Upper lobe of right lung (tissue), 1 donor: ENCODE measurements around the gene VHLL. TPM values are rescaled to one million over a fixed set of nuclear protein-coding genes. Genes with fewer than 3 reads are reported as not detected.

Source experiments
- ATAC-seq: fragments of 200-7000 bp; cut with Tn5 transposase; one replicate; pipeline ENCODE4 v1.9.1; 2020; ENCODE audit warnings: mild to moderate bottlenecking, moderate library complexity
- DNase-seq: peaks from one replicate; pipeline ENCODE4 v3.0.0-alpha.2; 2020
- H3K27ac ChIP-seq: fragments of 200-600 bp; one replicate; pipeline ENCODE4 v1.8.0; 2022
- H3K27me3 ChIP-seq: fragments of 200-600 bp; one replicate; pipeline ENCODE4 v1.8.0; 2022; ENCODE audit warnings: mild to moderate bottlenecking
- H3K36me3 ChIP-seq: fragments of 200-600 bp; one replicate; pipeline ENCODE4 v1.8.0; 2022
- H3K4me1 ChIP-seq: fragments of 200-600 bp; one replicate; pipeline ENCODE4 v1.8.0; 2022
- H3K4me3 ChIP-seq: fragments of 200-600 bp; one replicate; pipeline ENCODE4 v1.8.0; 2022; ENCODE audit warnings: mild to moderate bottlenecking
- H3K9me3 ChIP-seq: fragments of 200-600 bp; one replicate; pipeline ENCODE4 v1.8.0; 2022
- intact Hi-C: fragments of 100-400 bp; cut with DNase I; formaldehyde crosslinking; loops from one replicate; pipeline ENCODE4 v1.11.0; 2022
- total RNA-seq: library from RNA; stranded (reverse); fragmentation: NEBNext Ultra II Directional; extraction: Animal tissue kit (Norgen Biotek cat#: 25700); gene quantifications from one replicate; pipeline ENCODE4 v1.2.1, GENCODE V29; 2021
- TF ChIP-seq, protein P1 (sequence below): fragments of 200-600 bp; IDR thresholded peaks from one replicate; pipeline ENCODE4 v1.8.0; 2022; ENCODE audit warnings: antibody characterized with exemption
- donor health status: DM: no; HTN: yes; CAD: no; lungs with severe emphysema.

The VHLL gene
- total RNA-seq, 1 donor from 2014 or later = not detected

DNA sequence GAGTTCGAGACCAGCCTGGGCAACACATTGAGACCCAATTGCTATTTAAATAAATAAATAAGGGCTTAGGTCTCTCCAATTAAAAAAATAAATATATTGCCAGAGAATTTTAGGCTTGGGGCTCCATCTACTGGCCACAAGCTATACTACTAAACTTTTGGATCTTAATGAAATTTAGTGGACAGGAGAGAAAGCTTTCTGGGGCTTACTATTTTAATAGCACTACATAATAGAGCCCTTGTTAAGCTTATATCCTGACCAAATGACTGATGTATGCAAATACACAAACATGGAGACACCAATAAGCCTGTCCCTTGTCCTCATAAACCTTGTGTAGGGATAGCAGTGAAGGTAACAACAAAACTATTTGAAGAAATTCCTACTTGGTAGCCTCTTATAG lies 20.6 kb upstream of the VHLL start:
- peaks cover 100% of the 10 kb centered on the region for H3K36me3 ChIP-seq
- TF ChIP-seq, protein P1, sequence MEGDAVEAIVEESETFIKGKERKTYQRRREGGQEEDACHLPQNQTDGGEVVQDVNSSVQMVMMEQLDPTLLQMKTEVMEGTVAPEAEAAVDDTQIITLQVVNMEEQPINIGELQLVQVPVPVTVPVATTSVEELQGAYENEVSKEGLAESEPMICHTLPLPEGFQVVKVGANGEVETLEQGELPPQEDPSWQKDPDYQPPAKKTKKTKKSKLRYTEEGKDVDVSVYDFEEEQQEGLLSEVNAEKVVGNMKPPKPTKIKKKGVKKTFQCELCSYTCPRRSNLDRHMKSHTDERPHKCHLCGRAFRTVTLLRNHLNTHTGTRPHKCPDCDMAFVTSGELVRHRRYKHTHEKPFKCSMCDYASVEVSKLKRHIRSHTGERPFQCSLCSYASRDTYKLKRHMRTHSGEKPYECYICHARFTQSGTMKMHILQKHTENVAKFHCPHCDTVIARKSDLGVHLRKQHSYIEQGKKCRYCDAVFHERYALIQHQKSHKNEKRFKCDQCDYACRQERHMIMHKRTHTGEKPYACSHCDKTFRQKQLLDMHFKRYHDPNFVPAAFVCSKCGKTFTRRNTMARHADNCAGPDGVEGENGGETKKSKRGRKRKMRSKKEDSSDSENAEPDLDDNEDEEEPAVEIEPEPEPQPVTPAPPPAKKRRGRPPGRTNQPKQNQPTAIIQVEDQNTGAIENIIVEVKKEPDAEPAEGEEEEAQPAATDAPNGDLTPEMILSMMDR = peak; percentile 54

DNA sequence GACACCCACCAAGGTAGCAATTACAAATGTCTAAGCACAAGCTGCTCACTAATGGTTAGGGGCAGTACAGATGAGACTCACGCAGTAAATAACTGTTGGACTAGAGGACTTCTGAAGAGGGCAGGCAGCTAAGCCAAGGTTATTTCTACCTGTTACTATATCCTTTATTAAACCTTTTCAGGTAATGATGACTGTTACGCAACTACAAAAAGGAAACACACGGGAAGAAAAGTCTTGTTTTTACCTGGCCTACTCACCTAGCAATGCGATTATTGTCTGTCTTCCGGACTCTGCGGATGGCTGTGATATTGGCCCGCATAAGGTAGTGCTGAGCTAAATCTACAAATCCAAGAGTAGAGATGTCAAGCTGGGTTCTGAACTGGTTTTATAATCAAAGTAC lies 17.8 kb upstream of the VHLL start:
- ATAC-seq = no peak
- Histone ChIP-seq H3K27ac (no peak overlapping the region), H3K27me3 (no peaks in the 10 kb centered on the region), H3K4me3 (no peak overlapping the region), H3K9me3 (no peaks in the 10 kb centered on the region), H3K4me1 (no peaks in the 10 kb centered on the region), H3K36me3 (peaks cover 100% of the 10 kb centered on the region)
- TF ChIP-seq, protein P1 = no peak
- DNase-seq = no peak
- intact Hi-C loops = no loop called here

More for the DNA sequence above, 20.6 kb upstream of the VHLL start:
- Histone ChIP-seq H3K4me1 (no peaks in the 10 kb centered on the region), H3K9me3 (no peaks in the 10 kb centered on the region), H3K27ac (no peak overlapping the region), H3K27me3 (no peaks in the 10 kb centered on the region), H3K4me3 (no peak overlapping the region)
- ATAC-seq (no peak), DNase-seq (no peak)
- intact Hi-C loops = no loop called here

DNA sequence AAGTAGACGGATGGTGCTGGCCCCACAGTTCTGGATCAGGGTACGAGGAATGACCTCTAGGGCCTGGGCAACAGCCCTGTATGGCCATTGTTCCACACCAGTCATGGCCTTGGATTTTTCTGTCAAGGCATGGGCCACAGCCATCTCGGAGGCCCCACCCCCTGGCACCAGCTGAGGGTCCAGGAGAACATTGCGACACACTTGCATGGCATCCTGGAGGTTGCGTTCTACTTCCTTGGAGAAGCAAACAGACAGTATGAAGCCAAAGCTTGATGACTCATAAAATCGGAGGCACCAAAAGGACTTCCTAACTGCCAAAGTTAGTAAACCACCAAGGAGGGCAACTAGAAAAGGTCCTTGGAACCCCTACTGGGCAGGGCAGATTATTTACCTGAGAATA lies 11.9 kb upstream of the VHLL start:
- TF ChIP-seq, protein P1 = no peak
- Histone ChIP-seq H3K4me1 (no peaks in the 10 kb centered on the region), H3K27ac (no peak overlapping the region), H3K4me3 (no peak overlapping the region), H3K27me3 (no peaks in the 10 kb centered on the region), H3K36me3 (peaks cover 90% of the 10 kb centered on the region), H3K9me3 (no peaks in the 10 kb centered on the region)
- DNase-seq (peak; percentile 56), ATAC-seq (no peak)
- intact Hi-C loops = no loop called here

DNA sequence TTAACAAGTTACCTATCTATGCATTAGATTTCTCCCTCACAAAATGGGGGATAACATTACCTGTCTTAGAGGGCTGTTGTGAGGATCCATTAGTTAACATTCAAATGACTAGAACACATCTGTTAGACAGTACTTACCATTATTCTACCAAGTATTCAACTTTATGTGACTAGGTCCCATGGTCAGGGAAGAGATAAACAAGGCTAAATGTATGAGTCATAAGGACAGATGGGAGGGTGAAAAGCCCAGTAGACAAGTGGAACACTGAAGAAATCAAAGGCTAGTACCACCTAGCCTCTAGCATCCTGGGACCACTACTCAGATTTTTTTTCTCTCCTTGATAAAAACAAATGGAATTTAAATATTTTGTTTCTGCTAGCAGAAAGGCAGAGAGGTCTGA lies 9.0 kb upstream of the VHLL start:
- H3K36me3 ChIP-seq = peaks cover 71% of the 10 kb centered on the region
- H3K27me3 ChIP-seq = no peaks in the 10 kb centered on the region
- TF ChIP-seq, protein P1 = no peak
- no peaks in the 10 kb centered on the region for H3K4me1 ChIP-seq
- H3K9me3 ChIP-seq = no peaks in the 10 kb centered on the region
- intact Hi-C loops = no loop called here
- no peak for ATAC-seq
- no peak overlapping the region for H3K27ac ChIP-seq
- no peak overlapping the region for H3K4me3 ChIP-seq
- no peak for DNase-seq

DNA sequence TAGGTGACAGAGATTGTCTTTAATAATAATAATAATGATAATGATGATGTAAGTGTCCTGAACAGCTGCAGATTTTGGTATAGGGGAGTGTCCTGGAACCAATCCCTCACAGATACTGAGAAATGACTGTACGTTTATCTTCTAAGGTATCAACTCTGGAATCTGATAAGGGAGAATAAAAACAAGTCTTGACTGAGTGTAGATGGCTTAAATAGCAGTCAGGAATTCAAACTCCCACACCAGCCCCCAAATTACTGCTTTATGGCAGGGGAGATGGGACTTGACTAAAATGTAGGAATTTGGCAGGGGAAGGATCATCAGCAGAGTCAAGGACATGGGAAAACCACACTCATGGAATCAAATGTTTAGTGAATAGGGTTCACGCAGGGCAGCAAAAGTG lies 6.1 kb upstream of the VHLL start:
- TF ChIP-seq, protein P1 = no peak
- intact Hi-C loops = no loop called here
- Histone ChIP-seq H3K27ac (no peak overlapping the region), H3K9me3 (no peaks in the 10 kb centered on the region), H3K36me3 (peaks cover 42% of the 10 kb centered on the region), H3K4me3 (no peak overlapping the region), H3K27me3 (no peaks in the 10 kb centered on the region), H3K4me1 (no peaks in the 10 kb centered on the region)
- no peak for DNase-seq
- no peak for ATAC-seq

DNA sequence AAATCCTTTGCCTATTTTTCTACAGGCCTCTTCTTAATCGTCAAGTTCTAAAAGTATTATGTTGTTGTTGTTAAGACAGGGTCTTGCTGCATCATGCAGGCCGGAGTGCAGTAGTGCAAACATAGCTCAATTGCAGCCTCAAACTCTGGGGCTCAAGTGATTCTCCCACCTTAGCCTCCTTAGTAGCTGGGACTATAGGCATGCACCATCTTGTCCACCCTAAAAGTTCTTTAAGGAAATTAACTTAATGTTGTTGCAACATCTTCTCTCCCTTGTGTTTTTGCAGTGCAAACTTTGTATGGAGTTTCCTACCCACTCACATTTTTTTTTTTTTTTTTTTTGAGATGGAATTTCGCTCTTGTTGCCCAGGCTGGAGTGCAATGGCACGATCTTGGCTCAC lies 4.1 kb upstream of the VHLL start:
- no peaks in the 10 kb centered on the region for H3K9me3 ChIP-seq
- peaks cover 23% of the 10 kb centered on the region for H3K36me3 ChIP-seq
- intact Hi-C loops = no loop called here
- TF ChIP-seq, protein P1 = no peak
- no peaks in the 10 kb centered on the region for H3K4me1 ChIP-seq
- no peak overlapping the region for H3K4me3 ChIP-seq
- no peaks in the 10 kb centered on the region for H3K27me3 ChIP-seq
- no peak overlapping the region for H3K27ac ChIP-seq
- no peak for DNase-seq
- no peak for ATAC-seq
